ENCODE results near the gene PITX1.

The PITX1 gene

GRCh38 chr5:135041145-135041587 is 7.1 kb upstream of the PITX1 start:
- H3K4me3 Mint-ChIP-seq = no peak overlapping the region
- ATAC-seq (ENCODE audit: low read depth) (no peak), DNase-seq (ENCODE audit: low spot score in 2 of 2) (no peak)
- H3K27ac Mint-ChIP-seq = no peak overlapping the region
- peaks cover 8% of the 10 kb centered on the region for H3K4me1 Mint-ChIP-seq
- no peaks in the 10 kb centered on the region for H3K36me3 Mint-ChIP-seq
- no peaks in the 10 kb centered on the region for H3K9me3 Mint-ChIP-seq
- H3K27me3 Mint-ChIP-seq = peaks cover 36% of the 10 kb centered on the region

GRCh38 chr5:135040333-135041144 is 6.5 kb upstream of the PITX1 start:
- H3K4me3 Mint-ChIP-seq = peak overlapping the region; percentile 51
- H3K27me3 Mint-ChIP-seq = peaks cover 40% of the 10 kb centered on the region
- peaks cover 8% of the 10 kb centered on the region for H3K4me1 Mint-ChIP-seq
- H3K27ac Mint-ChIP-seq = peak overlapping the region; percentile 24
- no peaks in the 10 kb centered on the region for H3K36me3 Mint-ChIP-seq
- ATAC-seq (ENCODE audit: low read depth) (peak; percentile 30), DNase-seq (ENCODE audit: low spot score in 2 of 2) (no peak)
- no peaks in the 10 kb centered on the region for H3K9me3 Mint-ChIP-seq

- DNase-seq (ENCODE audit: low spot score in 2 of 2) (no peak), ATAC-seq (ENCODE audit: low read depth) (no peak)
- Mint-ChIP-seq H3K27ac (peak overlapping the region; percentile 24), H3K4me3 (no peak overlapping the region), H3K36me3 (no peaks in the 10 kb centered on the region), H3K9me3 (no peaks in the 10 kb centered on the region), H3K4me1 (peaks cover 5% of the 10 kb centered on the region), H3K27me3 (peaks cover 38% of the 10 kb centered on the region)
Observed at GRCh38 chr5:135040034-135040332, 6.0 kb upstream of the PITX1 start.

GRCh38 chr5:135039271-135040033 is 5.4 kb upstream of the PITX1 start:
- Mint-ChIP-seq H3K36me3 (no peaks in the 10 kb centered on the region), H3K9me3 (no peaks in the 10 kb centered on the region), H3K4me3 (no peak overlapping the region), H3K4me1 (peaks cover 6% of the 10 kb centered on the region), H3K27me3 (peaks cover 41% of the 10 kb centered on the region), H3K27ac (no peak overlapping the region)
- ATAC-seq (ENCODE audit: low read depth) (peak; percentile 40), DNase-seq (ENCODE audit: low spot score in 2 of 2) (no peak)

- peak overlapping the region; percentile 17 for H3K27ac Mint-ChIP-seq
- DNase-seq (ENCODE audit: low spot score in 2 of 2) = no peak
- peak overlapping the region; percentile 17 for H3K4me3 Mint-ChIP-seq
Observed at GRCh38 chr5:135038813-135039270, 4.8 kb upstream of the PITX1 start.

DNA sequence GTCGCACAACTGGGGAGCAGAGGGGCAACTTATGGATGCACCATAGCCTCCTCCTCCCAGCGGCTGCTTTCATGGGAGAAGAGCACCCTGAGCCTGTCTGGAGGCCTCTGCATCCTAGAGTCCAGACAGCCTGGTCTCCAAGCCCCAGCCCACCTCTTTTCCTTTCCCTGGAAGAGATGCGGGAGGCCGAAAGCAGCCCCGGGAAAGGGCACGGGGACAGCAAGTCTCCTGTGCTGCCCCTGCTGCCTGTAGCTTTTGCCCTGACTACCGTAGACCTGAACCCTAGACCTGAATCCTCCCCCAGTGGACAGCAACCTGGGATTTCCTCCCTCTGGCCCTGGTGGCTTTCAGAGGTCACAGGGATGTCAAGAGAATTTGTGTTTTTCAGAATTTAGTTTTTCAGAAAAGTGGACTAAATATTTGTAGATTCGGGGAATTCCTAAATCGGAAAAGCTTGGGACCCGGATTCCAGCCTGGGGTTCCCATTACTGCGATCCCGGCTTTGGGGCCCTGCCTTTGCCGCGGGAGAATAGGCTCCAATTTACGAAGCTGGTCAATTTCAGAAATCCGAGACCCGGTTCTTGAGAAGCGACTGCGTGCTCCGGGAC is 4.3 kb upstream of the PITX1 start:
- H3K27ac Mint-ChIP-seq = peak overlapping the region; percentile 17
- ATAC-seq (ENCODE audit: low read depth) = no peak
- peaks cover 39% of the 10 kb centered on the region for H3K27me3 Mint-ChIP-seq
- no peak for DNase-seq (ENCODE audit: low spot score in 2 of 2)
- H3K4me3 Mint-ChIP-seq = peak overlapping the region; percentile 17
- H3K36me3 Mint-ChIP-seq = no peaks in the 10 kb centered on the region
- H3K9me3 Mint-ChIP-seq = no peaks in the 10 kb centered on the region
- H3K4me1 Mint-ChIP-seq = peaks cover 7% of the 10 kb centered on the region

More at GRCh38 chr5:135038813-135039270, 4.8 kb upstream of the PITX1 start:
- Mint-ChIP-seq H3K4me1 (peaks cover 6% of the 10 kb centered on the region), H3K36me3 (no peaks in the 10 kb centered on the region), H3K27me3 (peaks cover 43% of the 10 kb centered on the region), H3K9me3 (no peaks in the 10 kb centered on the region)
- ATAC-seq (ENCODE audit: low read depth) = no peak

- Mint-ChIP-seq H3K4me1 (peaks cover 10% of the 10 kb centered on the region), H3K4me3 (peak overlapping the region; percentile 14), H3K36me3 (no peaks in the 10 kb centered on the region), H3K27ac (peak overlapping the region; percentile 17), H3K9me3 (no peaks in the 10 kb centered on the region), H3K27me3 (peaks cover 38% of the 10 kb centered on the region)
- ATAC-seq (ENCODE audit: low read depth) (no peak), DNase-seq (ENCODE audit: low spot score in 2 of 2) (no peak)
Observed at GRCh38 chr5:135037519-135038204, 3.6 kb upstream of the PITX1 start.

GRCh38 chr5:135036405-135036804 is 2.4 kb upstream of the PITX1 start:
- Mint-ChIP-seq H3K4me1 (peaks cover 15% of the 10 kb centered on the region), H3K27me3 (peaks cover 38% of the 10 kb centered on the region), H3K27ac (no peak overlapping the region), H3K36me3 (no peaks in the 10 kb centered on the region), H3K4me3 (no peak overlapping the region), H3K9me3 (no peaks in the 10 kb centered on the region)
- ATAC-seq (ENCODE audit: low read depth) (no peak), DNase-seq (ENCODE audit: low spot score in 2 of 2) (no peak)

- H3K27ac Mint-ChIP-seq = no peak overlapping the region
- peaks cover 21% of the 10 kb centered on the region for H3K4me1 Mint-ChIP-seq
- H3K27me3 Mint-ChIP-seq = peaks cover 38% of the 10 kb centered on the region
- peak overlapping the region; percentile 3 for H3K4me3 Mint-ChIP-seq
- DNase-seq (ENCODE audit: low spot score in 2 of 2) (no peak), ATAC-seq (ENCODE audit: low read depth) (no peak)
- H3K9me3 Mint-ChIP-seq = no peaks in the 10 kb centered on the region
- no peaks in the 10 kb centered on the region for H3K36me3 Mint-ChIP-seq
Observed at GRCh38 chr5:135035678-135036030, 1.6 kb upstream of the PITX1 start.

- Mint-ChIP-seq H3K4me3 (peak overlapping the region; percentile 54), H3K9me3 (no peaks in the 10 kb centered on the region), H3K27ac (no peak overlapping the region), H3K36me3 (no peaks in the 10 kb centered on the region), H3K4me1 (peaks cover 22% of the 10 kb centered on the region), H3K27me3 (peaks cover 38% of the 10 kb centered on the region)
- ATAC-seq (ENCODE audit: low read depth) = no peak
- DNase-seq (ENCODE audit: low spot score in 2 of 2) = no peak
Observed at GRCh38 chr5:135034963-135035677, 1.1 kb upstream of the PITX1 start.

- DNase-seq (ENCODE audit: low spot score in 2 of 2) = no peak
- peak; percentile 35 for ATAC-seq (ENCODE audit: low read depth)
- Mint-ChIP-seq H3K27ac (no peak overlapping the region), H3K9me3 (peaks cover 5% of the 10 kb centered on the region), H3K36me3 (peaks cover 4% of the 10 kb centered on the region), H3K4me3 (peak overlapping the region; percentile 90), H3K4me1 (peaks cover 26% of the 10 kb centered on the region), H3K27me3 (peaks cover 42% of the 10 kb centered on the region)
Observed at GRCh38 chr5:135034236-135034962, 371 bp upstream of the PITX1 start.

DNA sequence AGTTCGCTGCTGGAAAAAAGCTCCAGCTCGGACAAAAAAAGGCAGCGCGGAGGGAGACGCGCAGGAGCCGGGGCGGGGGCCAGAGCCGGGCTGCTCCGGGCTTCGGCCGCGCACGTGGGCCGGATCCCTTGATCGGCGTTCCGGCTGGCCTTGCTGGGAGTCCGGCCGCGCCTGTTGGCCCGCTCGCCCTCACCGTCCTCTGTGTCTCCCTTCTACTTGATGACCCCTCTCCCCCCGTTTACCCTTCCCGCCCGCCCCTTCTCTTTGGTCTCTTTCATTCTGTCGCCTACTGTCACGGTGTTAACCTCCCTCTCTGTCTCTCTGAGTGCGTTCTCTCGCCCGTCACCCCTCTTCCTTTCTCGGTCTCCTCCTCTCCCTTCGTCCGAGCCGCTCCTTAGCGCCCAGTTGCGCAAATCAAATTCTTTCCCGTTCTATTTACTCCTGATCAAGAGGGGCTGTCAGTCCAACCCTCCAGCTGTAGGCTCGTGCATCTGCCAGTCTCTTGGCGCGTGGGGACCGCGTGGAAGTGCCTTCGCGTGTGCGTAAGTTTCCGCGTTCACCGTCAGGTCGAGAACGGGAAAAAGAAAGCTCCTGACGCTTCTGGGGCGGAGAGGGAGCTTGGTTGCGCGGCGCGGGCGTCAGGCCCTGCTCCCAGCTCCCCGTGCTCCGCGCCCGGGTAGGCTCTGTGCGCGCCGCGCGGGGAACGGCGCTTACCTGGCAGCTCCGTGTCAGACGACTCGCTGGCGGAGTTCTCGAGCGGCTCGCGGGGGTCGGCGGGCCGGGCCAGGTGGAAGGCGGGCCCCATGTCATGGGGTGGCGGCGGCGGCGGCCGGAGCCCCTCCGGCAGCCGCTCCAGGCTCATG is 798 bp downstream of the PITX1 start:
- Mint-ChIP-seq H3K27ac (peak overlapping the region; percentile 56), H3K36me3 (peaks cover 7% of the 10 kb centered on the region), H3K4me1 (peaks cover 29% of the 10 kb centered on the region), H3K4me3 (peak overlapping the region; percentile 84), H3K9me3 (peaks cover 7% of the 10 kb centered on the region), H3K27me3 (peaks cover 46% of the 10 kb centered on the region)
- ATAC-seq (ENCODE audit: low read depth) (peak; percentile 54), DNase-seq (ENCODE audit: low spot score in 2 of 2) (no peak)

Measured in memory B cell (primary cell).